Gastrocnemius medialis (tissue), 4 donors: ENCODE measurements around the gene NCAPG. TPM values are rescaled to one million over a fixed set of nuclear protein-coding genes. Genes with fewer than 3 reads are reported as not detected.

Experiments
- ATAC-seq, 2 donors: fragments of 150-250 bp; one replicate each; pipeline ENCODE4 v1.9.1; 2016
- DNase-seq, 2 donors: peaks; one replicate each; pipeline ENCODE4 v3.0.0-alpha.2; 2019
- H3K27ac ChIP-seq, 4 donors: fragments of 200-600 bp; sonication (generic); 1 replicate in 1 of 4; 2 replicates in 3 of 4; pipeline ENCODE4 v1.5.1; 2016 to 2018; ENCODE audit warnings: mild to moderate bottlenecking in 2 of 4, moderate library complexity in 1 of 4
- H3K27me3 ChIP-seq, 3 donors: fragments of 200-600 bp; sonication (generic) in 2 of 3; 1 replicate in 1 of 3; 2 replicates in 2 of 3; pipeline versions ENCODE4 v1.5.1 to v1.6.0; 2016 to 2019; ENCODE audit warnings: mild to moderate bottlenecking in 1 of 3, moderate library complexity in 1 of 3
- H3K36me3 ChIP-seq, 2 donors: fragments of 200-600 bp; sonication (generic) in 1 of 2; one replicate each; pipeline ENCODE4 v1.5.1; 2017 to 2018
- H3K4me1 ChIP-seq, 2 donors: fragments of 200-600 bp; sonication (generic) in 1 of 2; one replicate each; pipeline ENCODE4 v1.5.1; 2016 to 2017; ENCODE audit warnings: mild to moderate bottlenecking in 2 of 2
- H3K4me3 ChIP-seq, 4 donors: fragments of 200-600 bp; sonication (generic) in 3 of 4; 1 replicate in 1 of 4; 2 replicates in 3 of 4; pipeline ENCODE4 v1.5.1; 2016 to 2019; ENCODE audit warnings: mild to moderate bottlenecking in 2 of 4
- H3K9me3 ChIP-seq, 3 donors: fragments of 200-600 bp; sonication (generic) in 2 of 3; 1 replicate in 1 of 3; 2 replicates in 2 of 3; pipeline ENCODE4 v1.5.1; 2016 to 2019
- CTCF ChIP-seq, 5 experiments: fragments of 450-650 bp in 3 of 5; fragments of 200-600 bp in 2 of 5; sonication (generic) in 2 of 5; IDR thresholded peaks in 4 of 5; conservative IDR thresholded peaks in 1 of 5; 1 replicate in 4 of 5; 2 replicates in 1 of 5; pipeline ENCODE4 v1.5.1; 2016 to 2019; ENCODE audit warnings: antibody characterized with exemption in 5 of 5, mild to moderate bottlenecking in 3 of 5, moderate library complexity in 3 of 5
- POLR2A ChIP-seq, 2 donors: fragments of 450-650 bp; IDR thresholded peaks; one replicate each; pipeline ENCODE4 v1.6.1; 2017; ENCODE audit warnings: antibody characterized with exemption in 2 of 2, mild to moderate bottlenecking in 2 of 2, moderate library complexity in 2 of 2
- in situ Hi-C, 4 donors: fragments of 200-750 bp; cut with MboI; loops; one replicate each; pipeline versions ENCODE4 v1.15.0 to v1.8.0; 2017; ENCODE audit warnings: low sequenced_read_pairs in 4 of 4
- intact Hi-C: fragments of 100-400 bp; cut with DNase I; formaldehyde crosslinking; loops from one replicate; pipeline ENCODE4 v1.15.1; 2023; ENCODE audit warnings: low total_unique reads
- total RNA-seq, 4 donors: library from RNA; depleted of rRNA; stranded (reverse); fragments of >200 nt; gene quantifications; one replicate each; pipeline versions ENCODE4 v1.1.0 to v1.2.3, GENCODE V29; 2016

The NCAPG gene
- total RNA-seq, 4 donors from 2014 or later = 0.25 to 0.49 (median 0.33) TPM; not detected in 1

- no peak for ATAC-seq
- Histone ChIP-seq H3K27me3 (no peaks in the 10 kb centered on the region), H3K9me3 (no peaks in the 10 kb centered on the region), H3K27ac (no peak overlapping the region), H3K4me1 (no peaks in the 10 kb centered on the region), H3K36me3 (no peaks in the 10 kb centered on the region), H3K4me3 (no peak overlapping the region)
- TF ChIP-seq CTCF (IDR thresholded peaks at IDR 0.05 in 4 of 5, conservative IDR thresholded peaks at IDR 0.05 in 1 of 5) = no peak
- in situ Hi-C loops = no loop called here
- DNase-seq = no peak
- intact Hi-C loops = no loop called here
These were observed 73.7 kb downstream of the NCAPG start for GRCh38 chr4:17884511-17884910.

- intact Hi-C loops (no loop called here), in situ Hi-C loops (no loop called here)
- TF ChIP-seq CTCF (IDR thresholded peaks at IDR 0.05 in 4 of 5, conservative IDR thresholded peaks at IDR 0.05 in 1 of 5) (no peak), POLR2A (IDR thresholded peaks at IDR 0.05) (no peak)
- H3K27me3 ChIP-seq = no peaks in the 10 kb centered on the region
- H3K27ac ChIP-seq = no peak overlapping the region
- H3K4me1 ChIP-seq = no peaks in the 10 kb centered on the region
- ATAC-seq (no peak), DNase-seq (no peak)
- no peak overlapping the region for H3K4me3 ChIP-seq
- no peaks in the 10 kb centered on the region for H3K36me3 ChIP-seq
- H3K9me3 ChIP-seq = no peaks in the 10 kb centered on the region
These were observed 78.9 kb downstream of the NCAPG start for GRCh38 chr4:17889692-17890091.

- no peaks in the 10 kb centered on the region for H3K36me3 ChIP-seq
- no peak overlapping the region for H3K4me3 ChIP-seq
- no peak for TF ChIP-seq POLR2A (IDR thresholded peaks at IDR 0.05)
- no peak for TF ChIP-seq CTCF (IDR thresholded peaks at IDR 0.05 in 4 of 5, conservative IDR thresholded peaks at IDR 0.05 in 1 of 5)
- intact Hi-C loops = no loop called here
- no peaks in the 10 kb centered on the region for H3K9me3 ChIP-seq
- ATAC-seq (no peak), DNase-seq (no peak)
- H3K4me1 ChIP-seq = no peaks in the 10 kb centered on the region
- in situ Hi-C loops = no loop called here
- H3K27ac ChIP-seq = no peak overlapping the region
- no peaks in the 10 kb centered on the region for H3K27me3 ChIP-seq
These were observed 83.6 kb downstream of the NCAPG start for GRCh38 chr4:17894421-17894820.

Other genes with a start within 250 kb of the NCAPG start
- gene LAP3, start 233.8 kb upstream of the NCAPG start, total RNA-seq = 10 to 100 TPM; 63.7 to 85.2 (median 76.5) TPM
- gene MED28, start 196.3 kb upstream of the NCAPG start, total RNA-seq = 10 to 100 TPM in 3 of 4 donors, 1 to 10 TPM in 1; 4.5 to 20.0 (median 17.5) TPM
- under 1 TPM in 3 of 4 donors, not detected in 1; 0.11 to 0.53 (median 0.49) TPM for gene FAM184B, start 29.4 kb upstream of the NCAPG start, total RNA-seq
- 10 to 100 TPM in 2 of 4 donors, 1 to 10 TPM in 2; 5.8 to 12.3 (median 8.2) TPM for gene DCAF16, start 222 bp upstream of the NCAPG start, total RNA-seq
- 10 to 100 TPM; 12.8 to 34.7 (median 26.1) TPM for gene LCORL, start 210.8 kb downstream of the NCAPG start, total RNA-seq